ENCODE data around the gene EVA1B.

Gene EVA1B

GRCh38 chr1:36303650-36304360 is 19.6 kb downstream of the EVA1B start:
- Mint-ChIP-seq H3K27ac (ENCODE audit: low read depth) (peak overlapping the region; percentile 86), H3K4me3 (no peak overlapping the region)
- no peak for ATAC-seq (replicated peaks; ENCODE audit: extremely low read depth, poor library complexity, severe bottlenecking)

GRCh38 chr1:36303244-36303643 is 20.2 kb downstream of the EVA1B start:
- Mint-ChIP-seq H3K4me3 (no peak overlapping the region), H3K4me1 (peaks cover 5% of the 10 kb centered on the region), H3K9me3 (no peaks in the 10 kb centered on the region), H3K27me3 (no peaks in the 10 kb centered on the region), H3K27ac (ENCODE audit: low read depth) (peak overlapping the region; percentile 86), H3K36me3 (ENCODE audit: insufficient read depth) (peaks cover 55% of the 10 kb centered on the region)
- no peak for DNase-seq (ENCODE audit: low spot score in 2 of 2)
- no peak for ATAC-seq (replicated peaks; ENCODE audit: extremely low read depth, poor library complexity, severe bottlenecking)

More at GRCh38 chr1:36303650-36304360, 19.6 kb downstream of the EVA1B start:
- peaks cover 51% of the 10 kb centered on the region for H3K36me3 Mint-ChIP-seq (ENCODE audit: insufficient read depth)
- H3K9me3 Mint-ChIP-seq, result no peaks in the 10 kb centered on the region
- H3K4me1 Mint-ChIP-seq, result peaks cover 5% of the 10 kb centered on the region
- no peaks in the 10 kb centered on the region for H3K27me3 Mint-ChIP-seq
- DNase-seq (ENCODE audit: low spot score in 2 of 2), result no peak

GRCh38 chr1:36301220-36301619 is 22.2 kb downstream of the EVA1B start:
- DNase-seq (ENCODE audit: low spot score in 2 of 2) (no peak), ATAC-seq (replicated peaks; ENCODE audit: extremely low read depth, poor library complexity, severe bottlenecking) (no peak)
- H3K4me1 Mint-ChIP-seq, result no peaks in the 10 kb centered on the region
- no peak overlapping the region for H3K4me3 Mint-ChIP-seq
- H3K36me3 Mint-ChIP-seq (ENCODE audit: insufficient read depth), result peaks cover 65% of the 10 kb centered on the region
- H3K27me3 Mint-ChIP-seq, result no peaks in the 10 kb centered on the region
- no peak overlapping the region for H3K27ac Mint-ChIP-seq (ENCODE audit: low read depth)
- H3K9me3 Mint-ChIP-seq, result no peaks in the 10 kb centered on the region

GRCh38 chr1:36300526-36300925 is 22.9 kb downstream of the EVA1B start:
- Mint-ChIP-seq H3K36me3 (ENCODE audit: insufficient read depth) (peaks cover 67% of the 10 kb centered on the region), H3K27me3 (no peaks in the 10 kb centered on the region), H3K4me3 (no peak overlapping the region), H3K27ac (ENCODE audit: low read depth) (no peak overlapping the region), H3K9me3 (no peaks in the 10 kb centered on the region), H3K4me1 (no peaks in the 10 kb centered on the region)
- DNase-seq (ENCODE audit: low spot score in 2 of 2) (no peak), ATAC-seq (replicated peaks; ENCODE audit: extremely low read depth, poor library complexity, severe bottlenecking) (no peak)

GRCh38 chr1:36298640-36299039 is 24.8 kb downstream of the EVA1B start:
- Mint-ChIP-seq H3K27ac (ENCODE audit: low read depth) (no peak overlapping the region), H3K36me3 (ENCODE audit: insufficient read depth) (peaks cover 71% of the 10 kb centered on the region), H3K4me3 (no peak overlapping the region), H3K4me1 (no peaks in the 10 kb centered on the region), H3K9me3 (no peaks in the 10 kb centered on the region), H3K27me3 (no peaks in the 10 kb centered on the region)
- ATAC-seq (replicated peaks; ENCODE audit: extremely low read depth, poor library complexity, severe bottlenecking) (no peak), DNase-seq (ENCODE audit: low spot score in 2 of 2) (no peak)

- ATAC-seq (replicated peaks; ENCODE audit: extremely low read depth, poor library complexity, severe bottlenecking) (no peak), DNase-seq (ENCODE audit: low spot score in 2 of 2) (no peak)
- no peaks in the 10 kb centered on the region for H3K9me3 Mint-ChIP-seq
- no peaks in the 10 kb centered on the region for H3K4me1 Mint-ChIP-seq
- H3K36me3 Mint-ChIP-seq (ENCODE audit: insufficient read depth), result peaks cover 72% of the 10 kb centered on the region
- no peak overlapping the region for H3K27ac Mint-ChIP-seq (ENCODE audit: low read depth)
- H3K4me3 Mint-ChIP-seq, result no peak overlapping the region
- no peaks in the 10 kb centered on the region for H3K27me3 Mint-ChIP-seq
Measured at GRCh38 chr1:36297062-36297461, 26.4 kb downstream of the EVA1B start.

- DNase-seq (ENCODE audit: low spot score in 2 of 2) (no peak), ATAC-seq (replicated peaks; ENCODE audit: extremely low read depth, poor library complexity, severe bottlenecking) (no peak)
- H3K27ac Mint-ChIP-seq (ENCODE audit: low read depth), result no peak overlapping the region
- no peak overlapping the region for H3K4me3 Mint-ChIP-seq
- no peaks in the 10 kb centered on the region for H3K9me3 Mint-ChIP-seq
- H3K4me1 Mint-ChIP-seq, result no peaks in the 10 kb centered on the region
- peaks cover 74% of the 10 kb centered on the region for H3K36me3 Mint-ChIP-seq (ENCODE audit: insufficient read depth)
- no peaks in the 10 kb centered on the region for H3K27me3 Mint-ChIP-seq
Measured at GRCh38 chr1:36295390-36295789, 28.1 kb downstream of the EVA1B start.

GRCh38 chr1:36287595-36287994 is 35.9 kb downstream of the EVA1B start:
- DNase-seq (ENCODE audit: low spot score in 2 of 2) (no peak), ATAC-seq (replicated peaks; ENCODE audit: extremely low read depth, poor library complexity, severe bottlenecking) (no peak)
- H3K36me3 Mint-ChIP-seq (ENCODE audit: insufficient read depth), result peaks cover 71% of the 10 kb centered on the region
- H3K27me3 Mint-ChIP-seq, result no peaks in the 10 kb centered on the region
- peaks cover 9% of the 10 kb centered on the region for H3K4me1 Mint-ChIP-seq
- no peaks in the 10 kb centered on the region for H3K9me3 Mint-ChIP-seq
- no peak overlapping the region for H3K4me3 Mint-ChIP-seq
- peak overlapping the region; percentile 9 for H3K27ac Mint-ChIP-seq (ENCODE audit: low read depth)

- DNase-seq (ENCODE audit: low spot score in 2 of 2) (no peak), ATAC-seq (replicated peaks; ENCODE audit: extremely low read depth, poor library complexity, severe bottlenecking) (no peak)
- Mint-ChIP-seq H3K4me1 (peaks cover 12% of the 10 kb centered on the region), H3K27ac (ENCODE audit: low read depth) (no peak overlapping the region), H3K9me3 (no peaks in the 10 kb centered on the region), H3K27me3 (no peaks in the 10 kb centered on the region), H3K4me3 (no peak overlapping the region), H3K36me3 (ENCODE audit: insufficient read depth) (peaks cover 66% of the 10 kb centered on the region)
Measured at GRCh38 chr1:36286802-36287201, 36.6 kb downstream of the EVA1B start.

GRCh38 chr1:36285443-36286101 is 37.9 kb downstream of the EVA1B start:
- ATAC-seq (replicated peaks; ENCODE audit: extremely low read depth, poor library complexity, severe bottlenecking), result peak; percentile 89
- Mint-ChIP-seq H3K9me3 (no peaks in the 10 kb centered on the region), H3K36me3 (ENCODE audit: insufficient read depth) (peaks cover 57% of the 10 kb centered on the region), H3K4me3 (no peak overlapping the region), H3K27me3 (no peaks in the 10 kb centered on the region), H3K27ac (ENCODE audit: low read depth) (no peak overlapping the region), H3K4me1 (peaks cover 12% of the 10 kb centered on the region)
- peak; percentile 29 to 54 for DNase-seq (ENCODE audit: low spot score in 2 of 2)

GRCh38 chr1:36284517-36284916 is 38.9 kb downstream of the EVA1B start:
- ATAC-seq (replicated peaks; ENCODE audit: extremely low read depth, poor library complexity, severe bottlenecking) (no peak), DNase-seq (ENCODE audit: low spot score in 2 of 2) (no peak)
- H3K4me3 Mint-ChIP-seq, result no peak overlapping the region
- no peaks in the 10 kb centered on the region for H3K27me3 Mint-ChIP-seq
- H3K36me3 Mint-ChIP-seq (ENCODE audit: insufficient read depth), result peaks cover 51% of the 10 kb centered on the region
- H3K9me3 Mint-ChIP-seq, result no peaks in the 10 kb centered on the region
- no peak overlapping the region for H3K27ac Mint-ChIP-seq (ENCODE audit: low read depth)
- H3K4me1 Mint-ChIP-seq, result peaks cover 22% of the 10 kb centered on the region

GRCh38 chr1:36284061-36284460 is 39.4 kb downstream of the EVA1B start:
- no peak for ATAC-seq (replicated peaks; ENCODE audit: extremely low read depth, poor library complexity, severe bottlenecking)
- H3K4me1 Mint-ChIP-seq, result peaks cover 27% of the 10 kb centered on the region
- no peaks in the 10 kb centered on the region for H3K27me3 Mint-ChIP-seq
- H3K9me3 Mint-ChIP-seq, result no peaks in the 10 kb centered on the region
- no peak overlapping the region for H3K4me3 Mint-ChIP-seq
- peaks cover 48% of the 10 kb centered on the region for H3K36me3 Mint-ChIP-seq (ENCODE audit: insufficient read depth)
- no peak for DNase-seq (ENCODE audit: low spot score in 2 of 2)
- no peak overlapping the region for H3K27ac Mint-ChIP-seq (ENCODE audit: low read depth)

- DNase-seq (ENCODE audit: low spot score in 2 of 2) (no peak), ATAC-seq (replicated peaks; ENCODE audit: extremely low read depth, poor library complexity, severe bottlenecking) (no peak)
- peaks cover 22% of the 10 kb centered on the region for H3K4me1 Mint-ChIP-seq
- H3K4me3 Mint-ChIP-seq, result no peak overlapping the region
- no peaks in the 10 kb centered on the region for H3K9me3 Mint-ChIP-seq
- peak overlapping the region; percentile 52 for H3K27ac Mint-ChIP-seq (ENCODE audit: low read depth)
- H3K27me3 Mint-ChIP-seq, result no peaks in the 10 kb centered on the region
- peaks cover 29% of the 10 kb centered on the region for H3K36me3 Mint-ChIP-seq (ENCODE audit: insufficient read depth)
Measured at GRCh38 chr1:36279789-36280296, 43.6 kb downstream of the EVA1B start.

Measured in central memory CD8-positive, alpha-beta T cell (primary cell).